ENCODE data around the gene ELL. TPM values are rescaled to one million over a fixed set of nuclear protein-coding genes. Genes with fewer than 3 reads are reported as not detected.

The ELL gene
- total RNA-seq, 4 donors from 2014 or later, result 5.9 to 12.8 (median 9.9) TPM

DNA sequence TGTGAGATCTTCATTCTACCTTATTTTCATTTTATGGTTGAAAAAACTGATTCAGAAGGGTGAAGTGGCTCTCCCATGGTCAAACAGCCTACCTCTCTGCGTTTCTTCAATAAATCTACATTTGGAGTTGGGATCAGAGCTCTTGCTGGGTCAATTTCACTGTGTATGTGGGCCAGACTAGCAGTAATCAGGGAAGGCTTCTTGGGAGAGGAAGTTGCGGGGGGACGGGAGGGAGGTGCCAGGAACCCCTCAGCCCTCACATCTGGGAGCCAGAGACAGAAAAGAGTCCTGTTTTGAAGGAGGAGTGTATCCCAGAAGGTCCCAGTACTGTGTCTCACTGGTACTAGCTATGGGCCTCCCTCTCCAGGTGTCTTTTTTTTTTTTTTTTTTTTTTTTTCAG, 36.7 kb upstream of the ELL start:
- Histone ChIP-seq H3K4me3 (peak overlapping the region; percentile 57 to 93 (median 84)), H3K27me3 (no peaks in the 10 kb centered on the region), H3K4me1 (peaks cover 5 to 41% (median 14%) of the 10 kb centered on the region in 3 donors), H3K36me3 (peaks cover 0 to 21% (median 0%) of the 10 kb centered on the region in 3 donors), H3K9me3 (no peaks in the 10 kb centered on the region), H3K27ac (peak overlapping the region; percentile 87 to 98 (median 96))
- TF ChIP-seq, protein P1, sequence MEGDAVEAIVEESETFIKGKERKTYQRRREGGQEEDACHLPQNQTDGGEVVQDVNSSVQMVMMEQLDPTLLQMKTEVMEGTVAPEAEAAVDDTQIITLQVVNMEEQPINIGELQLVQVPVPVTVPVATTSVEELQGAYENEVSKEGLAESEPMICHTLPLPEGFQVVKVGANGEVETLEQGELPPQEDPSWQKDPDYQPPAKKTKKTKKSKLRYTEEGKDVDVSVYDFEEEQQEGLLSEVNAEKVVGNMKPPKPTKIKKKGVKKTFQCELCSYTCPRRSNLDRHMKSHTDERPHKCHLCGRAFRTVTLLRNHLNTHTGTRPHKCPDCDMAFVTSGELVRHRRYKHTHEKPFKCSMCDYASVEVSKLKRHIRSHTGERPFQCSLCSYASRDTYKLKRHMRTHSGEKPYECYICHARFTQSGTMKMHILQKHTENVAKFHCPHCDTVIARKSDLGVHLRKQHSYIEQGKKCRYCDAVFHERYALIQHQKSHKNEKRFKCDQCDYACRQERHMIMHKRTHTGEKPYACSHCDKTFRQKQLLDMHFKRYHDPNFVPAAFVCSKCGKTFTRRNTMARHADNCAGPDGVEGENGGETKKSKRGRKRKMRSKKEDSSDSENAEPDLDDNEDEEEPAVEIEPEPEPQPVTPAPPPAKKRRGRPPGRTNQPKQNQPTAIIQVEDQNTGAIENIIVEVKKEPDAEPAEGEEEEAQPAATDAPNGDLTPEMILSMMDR (IDR thresholded peaks at IDR 0.05), result no peak
- TF ChIP-seq POLR2A (IDR thresholded peaks at IDR 0.05), result no peak
- intact Hi-C loops (cut with DNase I), result no loop called here
- DNase-seq, result no peak
- WGBS, 2 donors, result 31 to 33% methylated on average over 3 of the region's 3 CpGs

DNA sequence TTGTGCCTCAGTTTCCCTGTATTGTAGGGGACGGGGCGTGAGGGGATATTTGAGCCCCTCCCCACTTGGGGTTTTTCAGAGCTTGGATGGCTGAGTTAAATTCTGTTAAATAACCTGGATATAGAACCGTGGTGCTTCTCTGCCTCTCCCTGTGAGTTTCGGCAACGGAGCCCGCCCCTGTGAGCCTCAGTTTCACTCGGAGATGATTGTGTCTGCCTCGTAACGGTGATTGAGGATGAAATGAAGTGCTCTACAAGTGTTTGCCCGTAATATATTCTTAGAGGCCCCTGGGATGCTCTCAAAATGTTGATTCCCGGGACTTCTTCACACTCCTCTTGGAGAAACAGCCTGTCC, 36.3 kb upstream of the ELL start:
- H3K9me3 ChIP-seq, result no peaks in the 10 kb centered on the region
- H3K4me3 ChIP-seq, result peak overlapping the region; percentile 57 to 93 (median 84)
- no peak for TF ChIP-seq POLR2A (IDR thresholded peaks at IDR 0.05)
- TF ChIP-seq, protein P1 (IDR thresholded peaks at IDR 0.05), result no peak
- H3K4me1 ChIP-seq, result peaks cover 5 to 41% (median 14%) of the 10 kb centered on the region in 3 donors
- no peak for DNase-seq
- peaks cover 0 to 17% (median 0%) of the 10 kb centered on the region in 3 donors for H3K36me3 ChIP-seq
- no peaks in the 10 kb centered on the region for H3K27me3 ChIP-seq
- WGBS, 2 donors, result 1 to 2% methylated on average over 6 to 11 of the region's 11 CpGs
- intact Hi-C loops (cut with DNase I), result no loop called here
- H3K27ac ChIP-seq, result peak overlapping the region; percentile 87 to 98 (median 96)

DNA sequence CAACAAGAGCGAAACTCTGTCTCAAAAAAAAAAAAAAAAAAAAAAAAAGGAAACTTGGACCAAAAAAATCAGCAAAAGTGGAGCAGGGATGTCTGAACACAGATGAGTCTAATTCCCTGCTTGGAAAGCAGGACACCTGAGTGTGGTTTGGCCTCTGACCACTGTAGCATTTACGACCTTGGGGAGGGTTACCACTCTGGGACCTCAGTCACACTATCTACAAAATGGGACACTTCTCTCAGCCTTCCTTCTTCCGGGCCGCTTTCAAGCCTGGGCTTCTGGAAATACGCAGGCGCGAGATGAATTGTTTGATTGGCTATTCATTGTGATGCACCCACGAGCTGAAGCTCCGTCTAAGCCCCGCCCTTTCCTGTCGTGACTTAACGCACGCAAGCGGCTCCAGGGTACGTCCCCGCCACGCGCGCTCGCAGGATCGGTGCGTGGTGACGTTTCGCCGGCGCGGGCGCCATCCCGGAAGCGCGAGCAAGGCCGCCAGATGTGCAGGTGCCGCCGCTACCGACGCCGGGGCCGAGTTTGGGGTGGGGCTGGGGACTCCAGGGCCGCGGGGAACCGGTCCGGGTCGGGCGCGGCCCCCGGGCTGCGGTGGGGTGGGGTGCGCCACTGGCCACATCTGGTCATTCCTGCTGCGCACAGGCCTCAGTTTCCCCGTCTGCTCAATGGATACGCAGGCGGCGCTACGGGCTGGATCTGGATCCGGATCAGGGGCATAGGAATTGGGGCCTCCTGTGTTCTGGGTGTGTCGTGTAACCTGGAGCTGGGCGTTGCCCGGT, 35.7 kb upstream of the ELL start, which contains the start of gene KXD1:
KXD1 (plus strand) TSS at position 460 of the 791 bp plus-strand sequence. CDS start 4,187 bp downstream, outside the sequence.
- Histone ChIP-seq H3K27ac (peak within 1 kb of the TSS; percentile 87 to 98 (median 96)), H3K9me3 (no peaks in the 10 kb centered on the region), H3K4me3 (peak within 1 kb of the TSS; percentile 57 to 93 (median 84)), H3K27me3 (no peaks in the 10 kb centered on the region), H3K4me1 (peaks cover 5 to 40% (median 14%) of the 10 kb centered on the region in 3 donors), H3K36me3 (peaks cover 0 to 11% (median 0%) of the 10 kb centered on the region in 3 donors)
- intact Hi-C loops (cut with DNase I), result no loop called here
- TF ChIP-seq, protein P1 (IDR thresholded peaks at IDR 0.05), result peak in 1 of 6 experiments; percentile 11
- TF ChIP-seq POLR2A (IDR thresholded peaks at IDR 0.05), result peak in 3 of 4 donors; percentile 14 to 85 (median 72)
- WGBS, 2 donors, result 6 to 7% methylated on average over 9 to 10 of the region's 58 CpGs
- DNase-seq, result peak; percentile 88

GRCh38 chr19:18551631-18552030, 29.8 kb upstream of the ELL start:
- 48 to 51% methylated on average over 6 of the region's 6 CpGs for WGBS, 2 donors

More at GRCh38 chr19:18551631-18552030, 29.8 kb upstream of the ELL start:
- no peak for TF ChIP-seq POLR2A (IDR thresholded peaks at IDR 0.05)
- TF ChIP-seq, protein P1 (IDR thresholded peaks at IDR 0.05), result no peak
- H3K27me3 ChIP-seq, result no peaks in the 10 kb centered on the region
- H3K4me1 ChIP-seq, result peaks cover 0 to under 1% (median 0%) of the 10 kb centered on the region in 3 donors
- no peak overlapping the region for H3K27ac ChIP-seq
- no peaks in the 10 kb centered on the region for H3K9me3 ChIP-seq
- H3K36me3 ChIP-seq, result no peaks in the 10 kb centered on the region
- intact Hi-C loops (cut with DNase I), result no loop called here
- no peak overlapping the region for H3K4me3 ChIP-seq
- no peak for DNase-seq

Measured in esophagus squamous epithelium (tissue), 5 donors.